Hepatocyte (in vitro differentiated cells): ENCODE results near the gene SON. TPM values are rescaled to one million over a fixed set of nuclear protein-coding genes. Genes with fewer than 3 reads are reported as not detected.
"Not testable (repeated sequence)": the region's sequence is repeated elsewhere in the genome, so short reads cannot be mapped to it uniquely, and the experiment has no call there.

Experiments used
- DNase-seq: peaks from one replicate; pipeline ENCODE4 v3.0.0-alpha.2; 2016; ENCODE audit warnings: low spot score
- H2AFZ ChIP-seq: fragments of 200-600 bp; sonication (generic); 2 replicates; pipeline ENCODE4 v1.6.0; 2016; ENCODE audit warnings: antibody characterized with exemption, mild to moderate bottlenecking
- H3K27ac ChIP-seq: fragments of 200-600 bp; sonication (generic); 2 replicates; pipeline ENCODE4 v1.5.1; 2016; ENCODE audit warnings: mild to moderate bottlenecking
- H3K27me3 ChIP-seq: fragments of 200-600 bp; sonication (generic); 2 replicates; pipeline ENCODE4 v1.6.1; 2016
- H3K36me3 ChIP-seq: fragments of 200-600 bp; sonication (generic); replicated peaks from 2 replicates; pipeline ENCODE4 v1.5.1; 2016; ENCODE audit warnings: low read depth; ENCODE audit not compliant: insufficient read depth
- H3K4me1 ChIP-seq: fragments of 200-600 bp; sonication (generic); 2 replicates; pipeline ENCODE4 v1.5.1; 2016; ENCODE audit warnings: mild to moderate bottlenecking, moderate library complexity; ENCODE audit not compliant: insufficient read depth
- H3K4me2 ChIP-seq: fragments of 200-600 bp; sonication (generic); 2 replicates; pipeline ENCODE4 v1.6.0; 2016
- H3K4me3 ChIP-seq: fragments of 200-600 bp; sonication (generic); 2 replicates; pipeline ENCODE4 v1.5.1; 2016; ENCODE audit warnings: mild to moderate bottlenecking
- H3K79me2 ChIP-seq: fragments of 200-600 bp; sonication (generic); 2 replicates; pipeline ENCODE4 v1.6.0; 2017; ENCODE audit warnings: mild to moderate bottlenecking
- H3K9me2 ChIP-seq: fragments of 200-600 bp; sonication (generic); replicated peaks from 2 replicates; pipeline ENCODE4 v1.6.0; 2017; ENCODE audit warnings: mild to moderate bottlenecking; ENCODE audit not compliant: insufficient read depth
- H3K9me3 ChIP-seq: fragments of 200-600 bp; sonication (generic); 2 replicates; pipeline ENCODE4 v1.5.1; 2016; ENCODE audit warnings: low read depth, mild to moderate bottlenecking
- H4K20me1 ChIP-seq: fragments of 200-600 bp; sonication (generic); 2 replicates; pipeline ENCODE4 v1.6.0; 2016; ENCODE audit warnings: mild to moderate bottlenecking; ENCODE audit not compliant: insufficient read depth, poor library complexity, severe bottlenecking
- EZH2 ChIP-seq: fragments of 200-600 bp; sonication (generic); IDR thresholded peaks from 2 replicates; pipeline ENCODE4 v1.6.1; 2016; ENCODE audit warnings: antibody characterized with exemption, mild to moderate bottlenecking, borderline replicate concordance
- EZH2phosphoT487 ChIP-seq: fragments of 200-600 bp; sonication (generic); IDR thresholded peaks from one replicate; pipeline ENCODE4 v1.6.1; 2018; ENCODE audit warnings: antibody characterized with exemption, mild to moderate bottlenecking, low read depth, moderate library complexity; ENCODE audit not compliant: unreplicated experiment, severe bottlenecking
- WGBS: methylation state at CpG from one replicate; pipeline ENCODE4 v1.1.6; 2016; ENCODE audit warnings: low lambda C conversion rate; ENCODE audit errors: missing lambda C conversion rate; 5-methylcytosine and 5-hydroxymethylcytosine counted together
- polyA plus RNA-seq: library from polyadenylated mRNA; unstranded; fragments of >200 nt; fragmentation: Nextera tagmentation; extraction: Ambion mirVana; gene quantifications from 2 replicates; pipeline ENCODE4 v1.2.1, GENCODE V29; 2016
- total RNA-seq: library from RNA; depleted of rRNA; stranded (reverse); fragments of >200 nt; gene quantifications from 2 replicates; pipeline ENCODE4 v1.2.3, GENCODE V29; 2014
- TF ChIP-seq, protein P1 (sequence below): fragments of 200-600 bp; sonication (generic); IDR thresholded peaks from 2 replicates; pipeline ENCODE4 v1.5.1; 2016; ENCODE audit warnings: antibody characterized with exemption, mild to moderate bottlenecking; ENCODE audit not compliant: poor library complexity

SON gene
- total and polyA plus RNA-seq, 2 experiments from 2014 or later, result 181 to 358 TPM

DNA sequence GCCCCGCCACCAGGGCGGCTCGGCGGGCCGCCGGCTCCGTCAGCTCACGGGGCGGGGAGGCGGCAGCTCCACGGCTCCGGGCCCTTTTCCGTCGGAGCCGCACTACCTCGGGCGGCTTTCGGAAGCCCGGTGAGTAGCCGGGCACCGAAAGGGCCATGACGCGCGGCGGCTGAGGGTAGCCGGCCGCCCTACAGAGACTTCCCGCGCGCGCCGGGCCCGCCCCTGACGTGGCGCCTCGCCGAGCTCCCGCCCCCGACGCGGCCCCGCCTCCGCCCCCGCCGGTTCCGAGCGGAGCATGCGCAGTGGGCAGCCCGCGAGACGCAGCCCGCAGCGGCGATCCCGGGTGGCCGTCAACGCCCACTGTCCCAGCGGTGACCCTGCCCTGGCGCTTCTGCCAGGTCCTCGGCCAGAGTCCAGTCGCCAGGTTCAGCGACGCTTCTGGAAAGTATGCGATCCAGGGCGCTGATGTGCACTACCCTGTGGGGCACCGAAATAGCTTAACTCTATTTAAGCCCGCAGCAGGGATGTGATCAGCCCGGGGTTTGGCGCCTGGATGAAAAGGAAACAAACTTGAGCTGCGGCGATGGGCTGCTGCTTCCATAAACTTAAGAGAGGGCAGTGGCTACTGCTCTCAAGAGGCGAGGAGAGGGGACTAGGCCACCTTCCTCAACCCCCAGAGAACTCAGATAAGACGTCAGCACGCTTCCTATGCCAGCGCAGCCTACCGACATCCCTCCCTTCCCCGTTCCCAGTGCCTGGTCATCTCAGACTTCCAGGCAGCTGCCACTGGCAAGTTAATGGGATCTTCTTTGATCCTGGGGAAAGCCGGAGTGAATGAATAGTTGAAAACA, 45.9 kb downstream of the SON start, which contains the start of gene DONSON:
TSS of gene DONSON (minus strand) at position 200 of the 851 bp plus-strand sequence. CDS start at position 157, 43 bp downstream.
- TF ChIP-seq EZH2phosphoT487, result no peak
- TF ChIP-seq EZH2, result no peak
- TF ChIP-seq, protein P1, sequence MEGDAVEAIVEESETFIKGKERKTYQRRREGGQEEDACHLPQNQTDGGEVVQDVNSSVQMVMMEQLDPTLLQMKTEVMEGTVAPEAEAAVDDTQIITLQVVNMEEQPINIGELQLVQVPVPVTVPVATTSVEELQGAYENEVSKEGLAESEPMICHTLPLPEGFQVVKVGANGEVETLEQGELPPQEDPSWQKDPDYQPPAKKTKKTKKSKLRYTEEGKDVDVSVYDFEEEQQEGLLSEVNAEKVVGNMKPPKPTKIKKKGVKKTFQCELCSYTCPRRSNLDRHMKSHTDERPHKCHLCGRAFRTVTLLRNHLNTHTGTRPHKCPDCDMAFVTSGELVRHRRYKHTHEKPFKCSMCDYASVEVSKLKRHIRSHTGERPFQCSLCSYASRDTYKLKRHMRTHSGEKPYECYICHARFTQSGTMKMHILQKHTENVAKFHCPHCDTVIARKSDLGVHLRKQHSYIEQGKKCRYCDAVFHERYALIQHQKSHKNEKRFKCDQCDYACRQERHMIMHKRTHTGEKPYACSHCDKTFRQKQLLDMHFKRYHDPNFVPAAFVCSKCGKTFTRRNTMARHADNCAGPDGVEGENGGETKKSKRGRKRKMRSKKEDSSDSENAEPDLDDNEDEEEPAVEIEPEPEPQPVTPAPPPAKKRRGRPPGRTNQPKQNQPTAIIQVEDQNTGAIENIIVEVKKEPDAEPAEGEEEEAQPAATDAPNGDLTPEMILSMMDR, result no peak
- Histone ChIP-seq H3K9me2 (no peaks in the 10 kb centered on the region), H3K27ac (peak within 1 kb of the TSS; percentile 91), H3K4me1 (peaks cover 9% of the 10 kb centered on the region), H3K4me2 (peak within 1 kb of the TSS; percentile 86), H3K9me3 (no peaks in the 10 kb centered on the region), H3K4me3 (peak within 1 kb of the TSS; percentile 78), H4K20me1 (no peaks in the 10 kb centered on the region), H2AFZ (peak within 1 kb of the TSS; percentile 94), H3K36me3 (no peaks in the 10 kb centered on the region), H3K27me3 (no peaks in the 10 kb centered on the region), H3K79me2 (peaks cover 34% of the 10 kb centered on the region)
- DNase-seq, result peak; percentile 96
- under 1% methylated on average over 31 of the region's 78 CpGs for WGBS

DNA sequence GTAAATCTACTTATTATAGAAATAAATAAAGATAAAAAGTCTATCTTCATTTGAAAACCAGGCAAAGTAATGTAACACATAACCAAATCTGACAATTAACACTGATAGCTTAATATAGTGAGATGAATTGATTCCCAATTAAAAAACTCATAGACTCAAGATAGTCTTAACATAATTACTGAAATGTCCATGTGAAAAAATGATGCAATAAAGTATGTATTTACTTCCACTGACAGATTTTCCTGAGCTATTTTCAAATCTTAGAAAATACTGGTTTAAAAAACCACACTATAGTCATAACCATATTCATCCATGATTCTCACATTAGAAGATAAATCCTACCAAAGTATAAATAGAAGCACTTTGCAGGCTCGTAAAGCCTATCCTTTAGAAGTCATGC, 55.2 kb downstream of the SON start:
- H3K4me2 ChIP-seq, result no peak overlapping the region
- H2AFZ ChIP-seq, result no peak overlapping the region
- H3K27me3 ChIP-seq, result no peaks in the 10 kb centered on the region
- H3K4me1 ChIP-seq, result no peaks in the 10 kb centered on the region
- H3K9me3 ChIP-seq, result no peaks in the 10 kb centered on the region
- H3K4me3 ChIP-seq, result no peak overlapping the region
- no peaks in the 10 kb centered on the region for H3K79me2 ChIP-seq
- H4K20me1 ChIP-seq, result no peaks in the 10 kb centered on the region
- no peak for TF ChIP-seq EZH2phosphoT487
- DNase-seq, result no peak
- no peak overlapping the region for H3K27ac ChIP-seq
- WGBS, result 89% methylated on average over 1 of the region's 1 CpG
- H3K9me2 ChIP-seq, result no peaks in the 10 kb centered on the region
- H3K36me3 ChIP-seq, result peaks cover 4% of the 10 kb centered on the region

DNA sequence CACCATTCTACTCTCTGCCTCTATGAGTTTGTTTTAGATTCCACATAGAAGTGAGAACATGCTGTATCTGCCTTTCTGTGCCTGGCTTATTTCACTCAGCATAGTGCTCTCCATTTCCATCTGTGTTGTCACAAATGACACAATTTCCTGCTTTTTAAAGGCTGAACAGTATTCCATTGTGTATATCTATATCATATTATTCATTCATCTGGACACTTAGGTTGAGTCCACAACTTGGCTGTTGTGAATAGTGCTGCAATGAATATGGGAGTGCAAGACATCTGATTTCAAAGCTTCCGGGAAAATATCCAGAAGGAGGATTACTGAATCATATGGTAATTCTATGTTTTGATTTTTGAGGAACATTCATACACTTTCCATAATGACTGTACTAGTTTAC, 65.7 kb downstream of the SON start:
- Histone ChIP-seq H3K79me2 (no peaks in the 10 kb centered on the region), H3K27ac (no peak overlapping the region), H4K20me1 (no peaks in the 10 kb centered on the region), H3K9me2 (no peaks in the 10 kb centered on the region), H3K4me1 (no peaks in the 10 kb centered on the region), H3K36me3 (no peaks in the 10 kb centered on the region), H2AFZ (no peak overlapping the region), H3K4me2 (no peak overlapping the region), H3K9me3 (no peaks in the 10 kb centered on the region), H3K4me3 (no peak overlapping the region), H3K27me3 (no peaks in the 10 kb centered on the region)
- TF ChIP-seq, protein P1, result no peak
- TF ChIP-seq EZH2 (no peak), EZH2phosphoT487 (no peak)
- no peak for DNase-seq
- 81% methylated on average over 1 of the region's 1 CpG for WGBS

DNA sequence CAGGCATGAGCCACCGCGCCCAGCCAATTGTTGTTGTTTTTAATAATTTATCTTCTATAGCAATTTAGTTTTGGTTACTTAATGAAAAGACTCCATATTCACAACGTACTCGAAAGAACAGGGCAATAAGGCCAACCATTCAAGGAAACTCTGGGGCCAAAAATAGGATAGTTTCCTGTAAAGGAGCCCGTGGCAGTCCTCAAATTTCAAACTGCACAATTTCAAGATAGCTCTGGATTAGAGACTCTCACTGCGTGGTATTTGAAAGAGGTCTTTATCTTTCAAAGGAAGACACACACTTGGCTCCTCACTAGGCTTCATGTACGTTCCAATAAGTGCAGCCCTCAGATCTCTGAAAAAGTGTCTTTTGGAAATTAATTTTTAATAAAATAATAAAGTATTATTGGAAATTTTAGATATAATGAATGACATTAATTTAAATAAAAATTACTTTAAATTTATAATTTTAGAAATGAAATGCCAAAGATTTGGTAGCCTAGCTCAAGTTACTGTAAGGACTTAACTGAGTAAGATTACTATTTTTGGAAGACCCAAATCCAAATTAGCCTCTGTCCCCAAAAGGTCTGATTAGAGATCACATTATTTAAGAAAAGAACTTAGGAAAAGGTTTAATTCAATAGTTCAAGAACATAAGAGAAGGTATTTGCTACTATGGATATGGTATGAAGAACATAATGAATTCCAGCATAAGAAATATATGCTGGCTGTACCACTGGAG, 68.3 kb downstream of the SON start:
- H3K27ac ChIP-seq, result no peak overlapping the region
- no peaks in the 10 kb centered on the region for H3K9me2 ChIP-seq
- H3K4me3 ChIP-seq, result no peak overlapping the region
- 93% methylated on average over 7 of the region's 7 CpGs for WGBS
- no peaks in the 10 kb centered on the region for H4K20me1 ChIP-seq
- TF ChIP-seq EZH2, result no peak
- TF ChIP-seq, protein P1, result no peak
- no peak for TF ChIP-seq EZH2phosphoT487
- DNase-seq, result no peak
- no peaks in the 10 kb centered on the region for H3K79me2 ChIP-seq
- H3K9me3 ChIP-seq, result no peaks in the 10 kb centered on the region
- H3K27me3 ChIP-seq, result no peaks in the 10 kb centered on the region
- H2AFZ ChIP-seq, result no peak overlapping the region
- H3K36me3 ChIP-seq, result no peaks in the 10 kb centered on the region
- H3K4me2 ChIP-seq, result no peak overlapping the region
- H3K4me1 ChIP-seq, result no peaks in the 10 kb centered on the region

DNA sequence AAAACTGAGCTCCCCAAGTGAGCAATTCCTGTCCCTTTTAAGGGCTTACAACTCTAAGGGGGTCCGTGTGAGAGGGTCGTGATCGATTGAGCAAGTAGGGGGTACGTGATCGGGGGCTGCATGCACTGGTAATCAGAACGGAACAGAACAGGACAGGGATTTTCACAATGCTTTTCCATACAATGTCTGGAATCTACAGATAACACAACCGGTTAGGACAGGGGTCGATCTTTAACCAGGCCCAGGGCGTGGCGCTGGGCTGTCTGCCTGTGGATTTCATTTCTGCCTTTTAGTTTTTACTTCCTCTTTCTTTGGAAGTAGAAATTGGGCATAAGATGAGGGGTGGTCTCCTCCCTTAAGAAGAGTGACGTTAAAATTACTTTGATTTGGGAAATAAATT, 74.7 kb downstream of the SON start:
- DNase-seq, H3K4me3 ChIP-seq, H3K4me1 ChIP-seq, H3K79me2 ChIP-seq, H3K27me3 ChIP-seq, H3K9me2 ChIP-seq, H2AFZ ChIP-seq, H4K20me1 ChIP-seq, H3K27ac ChIP-seq, H3K4me2 ChIP-seq, H3K36me3 ChIP-seq, H3K9me3 ChIP-seq: not testable (repeated sequence)
- 89% methylated on average over 11 of the region's 11 CpGs for WGBS
